ENCODE data around the gene DET1. TPM values are rescaled to one million over a fixed set of nuclear protein-coding genes. Genes with fewer than 3 reads are reported as not detected.

Gene DET1
- total and polyA plus RNA-seq, 7 donors, result 2.4 to 13.0 (median 7.4) TPM

DNA sequence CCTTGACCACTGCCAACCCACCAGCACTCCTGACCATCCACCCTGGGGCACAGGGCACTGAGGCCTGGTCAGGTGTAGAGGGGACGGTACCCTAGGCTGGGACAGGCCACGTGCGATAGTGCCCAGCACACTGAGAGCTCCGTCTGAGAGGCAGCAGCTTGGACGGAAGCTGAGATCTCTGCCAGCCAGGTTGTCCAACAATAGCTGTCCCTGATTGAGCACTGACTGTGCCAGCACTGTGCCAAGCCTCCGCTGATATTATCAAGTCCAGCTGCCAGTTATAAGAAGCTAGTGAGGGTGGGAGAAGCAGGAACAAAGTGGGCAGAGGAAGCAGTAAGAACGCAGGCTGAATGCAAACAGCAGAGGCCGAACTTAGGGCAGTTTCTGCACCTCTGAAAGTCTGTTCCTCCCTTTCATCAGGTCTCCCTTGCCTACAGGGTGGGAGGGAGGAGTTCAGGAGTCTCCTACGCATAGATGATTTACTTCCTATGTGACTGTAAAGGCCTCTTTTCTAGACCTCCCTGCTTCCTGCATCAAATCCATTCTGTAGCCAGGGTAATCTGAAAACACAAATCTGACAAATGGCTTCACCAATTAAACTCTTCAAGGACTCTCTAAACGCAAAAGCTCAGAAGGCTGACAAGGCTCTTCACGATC is 49.2 kb downstream of the DET1 start:
- TF ChIP-seq, protein P1, sequence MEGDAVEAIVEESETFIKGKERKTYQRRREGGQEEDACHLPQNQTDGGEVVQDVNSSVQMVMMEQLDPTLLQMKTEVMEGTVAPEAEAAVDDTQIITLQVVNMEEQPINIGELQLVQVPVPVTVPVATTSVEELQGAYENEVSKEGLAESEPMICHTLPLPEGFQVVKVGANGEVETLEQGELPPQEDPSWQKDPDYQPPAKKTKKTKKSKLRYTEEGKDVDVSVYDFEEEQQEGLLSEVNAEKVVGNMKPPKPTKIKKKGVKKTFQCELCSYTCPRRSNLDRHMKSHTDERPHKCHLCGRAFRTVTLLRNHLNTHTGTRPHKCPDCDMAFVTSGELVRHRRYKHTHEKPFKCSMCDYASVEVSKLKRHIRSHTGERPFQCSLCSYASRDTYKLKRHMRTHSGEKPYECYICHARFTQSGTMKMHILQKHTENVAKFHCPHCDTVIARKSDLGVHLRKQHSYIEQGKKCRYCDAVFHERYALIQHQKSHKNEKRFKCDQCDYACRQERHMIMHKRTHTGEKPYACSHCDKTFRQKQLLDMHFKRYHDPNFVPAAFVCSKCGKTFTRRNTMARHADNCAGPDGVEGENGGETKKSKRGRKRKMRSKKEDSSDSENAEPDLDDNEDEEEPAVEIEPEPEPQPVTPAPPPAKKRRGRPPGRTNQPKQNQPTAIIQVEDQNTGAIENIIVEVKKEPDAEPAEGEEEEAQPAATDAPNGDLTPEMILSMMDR (IDR thresholded peaks at IDR 0.05), result no peak
- no peak for TF ChIP-seq POLR2A (IDR thresholded peaks at IDR 0.05)
- TF ChIP-seq POLR2AphosphoS5 (IDR thresholded peaks at IDR 0.05), result no peak
- TF ChIP-seq EP300 (IDR thresholded peaks at IDR 0.05), result no peak
- WGBS, 2 donors, result 89 to 95% methylated on average over 11 of the region's 11 CpGs
- no peak overlapping the region for H3K27ac ChIP-seq
- intact Hi-C loops (cut with DNase I), result no loop called here
- H3K4me1 ChIP-seq, result no peaks in the 10 kb centered on the region
- no peak overlapping the region for H3K4me3 ChIP-seq
- peaks cover 0 to 35% (median under 1%) of the 10 kb centered on the region in 4 donors for H3K36me3 ChIP-seq
- no peaks in the 10 kb centered on the region for H3K27me3 ChIP-seq
- no peaks in the 10 kb centered on the region for H3K9me3 ChIP-seq
- no peak for DNase-seq

DNA sequence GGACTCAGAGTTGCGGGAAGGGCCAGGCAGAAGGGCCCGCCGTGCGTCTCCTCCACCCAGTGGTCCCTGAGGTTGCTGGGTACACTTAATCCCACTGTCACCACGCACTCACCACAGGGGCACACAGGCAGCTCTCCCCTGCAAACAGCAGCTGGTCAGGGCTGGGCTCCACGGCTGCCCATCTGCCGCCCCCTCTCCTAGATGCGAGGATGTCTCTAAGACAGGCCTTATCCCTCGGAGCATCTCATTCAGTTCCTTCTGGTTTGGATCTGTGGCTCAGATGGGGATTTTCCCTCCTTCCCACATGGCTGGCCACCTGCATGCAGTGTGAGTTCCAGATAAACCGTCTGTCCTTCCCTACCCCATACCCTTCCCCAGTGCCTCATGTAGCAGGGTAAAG is 52.6 kb downstream of the DET1 start:
- Histone ChIP-seq H3K27ac (no peak overlapping the region), H3K4me3 (no peak overlapping the region), H3K36me3 (peaks cover 0 to 31% (median 0%) of the 10 kb centered on the region in 4 donors), H3K27me3 (no peaks in the 10 kb centered on the region), H3K9me3 (no peaks in the 10 kb centered on the region), H3K4me1 (no peaks in the 10 kb centered on the region)
- intact Hi-C loops (cut with DNase I), result no loop called here
- TF ChIP-seq POLR2A (IDR thresholded peaks at IDR 0.05) (no peak), POLR2AphosphoS5 (IDR thresholded peaks at IDR 0.05) (no peak), EP300 (IDR thresholded peaks at IDR 0.05) (no peak)
- TF ChIP-seq, protein P1 (IDR thresholded peaks at IDR 0.05), result no peak
- WGBS, 2 donors, result 88 to 94% methylated on average over 10 of the region's 10 CpGs
- DNase-seq, result no peak

DNA sequence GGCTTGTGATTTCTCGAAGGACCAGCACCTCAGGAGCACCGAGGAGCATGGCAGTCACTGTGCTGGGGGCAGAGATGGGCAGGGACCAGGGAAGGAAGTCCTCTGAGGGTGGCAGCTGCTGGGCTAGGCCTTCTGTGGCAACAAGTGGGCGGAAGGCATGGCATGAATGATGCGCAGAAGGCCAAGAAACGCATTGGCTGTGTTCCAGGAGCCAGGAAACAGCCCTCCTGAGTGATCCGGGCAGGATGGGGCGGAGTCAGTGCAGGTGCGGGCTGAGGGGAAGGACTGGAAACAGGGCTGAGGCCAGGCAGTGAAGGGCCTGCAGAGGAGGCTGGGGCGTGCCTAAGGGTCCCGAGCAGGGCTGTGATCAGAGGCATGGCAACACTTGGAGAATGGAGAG is 55.3 kb downstream of the DET1 start:
- H3K27me3 ChIP-seq, result no peaks in the 10 kb centered on the region
- 50 to 62% methylated on average over 10 of the region's 10 CpGs for WGBS, 2 donors
- intact Hi-C loops (cut with DNase I), result no loop called here
- no peaks in the 10 kb centered on the region for H3K4me1 ChIP-seq
- no peak overlapping the region for H3K27ac ChIP-seq
- H3K36me3 ChIP-seq, result peaks cover 0 to 9% (median 0%) of the 10 kb centered on the region in 4 donors
- H3K9me3 ChIP-seq, result no peaks in the 10 kb centered on the region
- TF ChIP-seq POLR2AphosphoS5 (IDR thresholded peaks at IDR 0.05) (no peak), EP300 (IDR thresholded peaks at IDR 0.05) (no peak), POLR2A (IDR thresholded peaks at IDR 0.05) (no peak)
- TF ChIP-seq, protein P1 (IDR thresholded peaks at IDR 0.05), result no peak
- DNase-seq, result no peak
- H3K4me3 ChIP-seq, result no peak overlapping the region

DNA sequence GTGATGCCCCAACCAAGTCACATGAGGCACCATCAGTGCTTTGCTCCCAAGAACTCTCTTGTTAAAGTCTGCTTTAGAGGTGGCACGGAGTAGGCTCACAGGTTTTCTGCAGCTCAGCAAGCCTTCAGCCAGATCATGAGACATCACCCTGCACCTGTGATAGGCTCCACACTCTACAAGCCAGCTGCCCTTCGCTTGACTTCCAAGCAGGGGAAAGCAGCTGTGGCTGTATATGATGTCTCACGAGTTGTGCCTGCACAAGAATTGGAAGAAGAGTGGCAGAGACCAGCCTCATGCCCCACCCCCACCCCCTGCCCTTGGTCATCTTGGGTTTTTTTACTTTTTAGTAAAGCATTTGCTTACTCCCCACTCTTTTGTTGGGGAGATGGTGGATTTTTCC is 56.4 kb downstream of the DET1 start:
- intact Hi-C loops (cut with DNase I), result no loop called here
- H3K4me3 ChIP-seq, result no peak overlapping the region
- 93% methylated on average over 3 of the region's 3 CpGs for WGBS, 2 donors
- TF ChIP-seq POLR2AphosphoS5 (IDR thresholded peaks at IDR 0.05), result no peak
- TF ChIP-seq POLR2A (IDR thresholded peaks at IDR 0.05), result no peak
- TF ChIP-seq, protein P1 (IDR thresholded peaks at IDR 0.05), result no peak
- TF ChIP-seq EP300 (IDR thresholded peaks at IDR 0.05), result no peak
- H3K9me3 ChIP-seq, result no peaks in the 10 kb centered on the region
- no peaks in the 10 kb centered on the region for H3K27me3 ChIP-seq
- no peaks in the 10 kb centered on the region for H3K4me1 ChIP-seq
- H3K36me3 ChIP-seq, result no peaks in the 10 kb centered on the region
- H3K27ac ChIP-seq, result no peak overlapping the region
- DNase-seq, result no peak

DNA sequence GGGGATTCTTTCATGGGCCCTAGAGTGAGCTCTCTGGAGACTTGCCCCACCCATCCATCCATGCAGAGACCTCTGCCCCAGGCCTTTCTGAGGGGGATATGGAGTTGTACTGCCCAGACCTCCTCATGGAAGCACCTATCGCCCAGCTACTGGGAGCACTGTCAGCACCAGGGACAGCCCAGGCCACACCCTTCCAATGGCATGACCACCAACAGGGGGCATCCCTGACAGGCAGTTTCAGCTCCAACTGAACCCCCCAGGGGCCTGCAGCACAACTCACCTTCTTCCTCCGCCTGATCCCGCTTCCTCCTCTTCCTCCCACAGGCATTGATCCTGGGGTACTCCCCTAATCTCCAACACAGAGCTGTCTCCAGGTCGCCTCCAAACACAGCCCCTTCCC is 57.2 kb downstream of the DET1 start:
- H3K27ac ChIP-seq, result no peak overlapping the region
- intact Hi-C loops (cut with DNase I), result no loop called here
- 90 to 92% methylated on average over 4 of the region's 4 CpGs for WGBS, 2 donors
- no peak overlapping the region for H3K4me3 ChIP-seq
- DNase-seq, result no peak
- TF ChIP-seq POLR2A (IDR thresholded peaks at IDR 0.05), result no peak
- TF ChIP-seq, protein P1 (IDR thresholded peaks at IDR 0.05), result no peak
- TF ChIP-seq EP300 (IDR thresholded peaks at IDR 0.05), result no peak
- TF ChIP-seq POLR2AphosphoS5 (IDR thresholded peaks at IDR 0.05), result no peak
- no peaks in the 10 kb centered on the region for H3K9me3 ChIP-seq
- no peaks in the 10 kb centered on the region for H3K36me3 ChIP-seq
- H3K27me3 ChIP-seq, result no peaks in the 10 kb centered on the region
- no peaks in the 10 kb centered on the region for H3K4me1 ChIP-seq
